Gastroesophageal sphincter (tissue), 4 donors: ENCODE results near the gene ADRM1. TPM values are rescaled to one million over a fixed set of nuclear protein-coding genes. Genes with fewer than 3 reads are reported as not detected.

Source experiments
- ATAC-seq: fragments of 150-250 bp; one replicate; pipeline ENCODE4 v1.9.1; 2016; ENCODE audit warnings: mild to moderate bottlenecking, moderate library complexity
- H3K27ac ChIP-seq, 4 donors: fragments of 200-600 bp; sonication (generic) in 3 of 4; 1 replicate in 3 of 4; 2 replicates in 1 of 4; pipeline ENCODE4 v1.5.1; 2016 to 2019
- H3K27me3 ChIP-seq: fragments of 200-600 bp; sonication (generic); one replicate; pipeline ENCODE4 v1.5.1; 2019
- H3K36me3 ChIP-seq, 2 donors: fragments of 200-600 bp; sonication (generic); one replicate each; pipeline ENCODE4 v1.5.1; 2019; ENCODE audit warnings: control low read depth in 1 of 2
- H3K4me1 ChIP-seq, 3 donors: fragments of 200-600 bp; sonication (generic); 1 replicate in 2 of 3; 2 replicates in 1 of 3; pipeline ENCODE4 v1.5.1; 2016 to 2019; ENCODE audit warnings: control low read depth in 2 of 3
- H3K4me3 ChIP-seq, 2 donors: fragments of 200-600 bp; sonication (generic); one replicate each; pipeline ENCODE4 v1.5.1; 2019; ENCODE audit warnings: mild to moderate bottlenecking in 1 of 2, moderate library complexity in 1 of 2
- H3K9me3 ChIP-seq, 3 donors: fragments of 200-600 bp; sonication (generic); one replicate each; pipeline ENCODE4 v1.5.1; 2017 to 2019; ENCODE audit warnings: control low read depth in 2 of 3
- EP300 ChIP-seq: sonication (generic); formaldehyde crosslinking; IDR thresholded peaks from one replicate; pipeline ENCODE4 v1.6.1; 2017; ENCODE audit warnings: antibody characterized with exemption, mild to moderate bottlenecking
- POLR2A ChIP-seq, 2 donors: fragments of 450-650 bp; IDR thresholded peaks; one replicate each; pipeline ENCODE4 v1.6.1; 2017; ENCODE audit warnings: antibody characterized with exemption in 2 of 2, mild to moderate bottlenecking in 2 of 2, moderate library complexity in 1 of 2
- POLR2AphosphoS5 ChIP-seq: sonication (generic); formaldehyde crosslinking; IDR thresholded peaks from one replicate; pipeline ENCODE4 v1.6.1; 2017; ENCODE audit warnings: antibody characterized with exemption
- WGBS, 2 donors: methylation state at CpG; one replicate each; pipeline ENCODE4 v1.1.5; 2018; ENCODE audit warnings: low coverage in 1 of 2; 5-methylcytosine and 5-hydroxymethylcytosine counted together
- total RNA-seq, 4 donors: library from RNA; depleted of rRNA; stranded (reverse); fragments of >200 nt; gene quantifications; one replicate each; pipeline ENCODE4 v1.1.0, GENCODE V29; 2016
- TF ChIP-seq, protein P1 (sequence below), 4 experiments: fragments of 200-600 bp in 2 of 4; fragments of 450-650 bp in 2 of 4; sonication (generic) in 1 of 4; IDR thresholded peaks; one replicate each; pipeline ENCODE4 v1.5.1; 2017 to 2019; ENCODE audit warnings: antibody characterized with exemption in 4 of 4, mild to moderate bottlenecking in 2 of 4, moderate library complexity in 2 of 4

Gene ADRM1
- total RNA-seq, 4 donors from 2014 or later: 131 to 182 (median 151) TPM

- ATAC-seq: no peak
- TF ChIP-seq, protein P1, sequence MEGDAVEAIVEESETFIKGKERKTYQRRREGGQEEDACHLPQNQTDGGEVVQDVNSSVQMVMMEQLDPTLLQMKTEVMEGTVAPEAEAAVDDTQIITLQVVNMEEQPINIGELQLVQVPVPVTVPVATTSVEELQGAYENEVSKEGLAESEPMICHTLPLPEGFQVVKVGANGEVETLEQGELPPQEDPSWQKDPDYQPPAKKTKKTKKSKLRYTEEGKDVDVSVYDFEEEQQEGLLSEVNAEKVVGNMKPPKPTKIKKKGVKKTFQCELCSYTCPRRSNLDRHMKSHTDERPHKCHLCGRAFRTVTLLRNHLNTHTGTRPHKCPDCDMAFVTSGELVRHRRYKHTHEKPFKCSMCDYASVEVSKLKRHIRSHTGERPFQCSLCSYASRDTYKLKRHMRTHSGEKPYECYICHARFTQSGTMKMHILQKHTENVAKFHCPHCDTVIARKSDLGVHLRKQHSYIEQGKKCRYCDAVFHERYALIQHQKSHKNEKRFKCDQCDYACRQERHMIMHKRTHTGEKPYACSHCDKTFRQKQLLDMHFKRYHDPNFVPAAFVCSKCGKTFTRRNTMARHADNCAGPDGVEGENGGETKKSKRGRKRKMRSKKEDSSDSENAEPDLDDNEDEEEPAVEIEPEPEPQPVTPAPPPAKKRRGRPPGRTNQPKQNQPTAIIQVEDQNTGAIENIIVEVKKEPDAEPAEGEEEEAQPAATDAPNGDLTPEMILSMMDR (IDR thresholded peaks at IDR 0.05): no peak
- TF ChIP-seq EP300 (no peak), POLR2A (IDR thresholded peaks at IDR 0.05) (no peak)
- peaks cover 0 to 67% of the 10 kb centered on the region in 2 donors for H3K36me3 ChIP-seq
- peaks cover 0 to 46% (median 23%) of the 10 kb centered on the region in 3 donors for H3K4me1 ChIP-seq
- H3K27ac ChIP-seq: peak overlapping the region in 3 of 4 donors; percentile 88 to 94 (median 93)
- 69 to 90% methylated on average over 2 to 7 of the region's 16 CpGs for WGBS, 2 donors
- no peak overlapping the region for H3K4me3 ChIP-seq
- H3K9me3 ChIP-seq: no peaks in the 10 kb centered on the region
- H3K27me3 ChIP-seq: no peaks in the 10 kb centered on the region
These were observed 47.4 kb downstream of the ADRM1 start for GRCh38 chr20:62350098-62350628.

DNA sequence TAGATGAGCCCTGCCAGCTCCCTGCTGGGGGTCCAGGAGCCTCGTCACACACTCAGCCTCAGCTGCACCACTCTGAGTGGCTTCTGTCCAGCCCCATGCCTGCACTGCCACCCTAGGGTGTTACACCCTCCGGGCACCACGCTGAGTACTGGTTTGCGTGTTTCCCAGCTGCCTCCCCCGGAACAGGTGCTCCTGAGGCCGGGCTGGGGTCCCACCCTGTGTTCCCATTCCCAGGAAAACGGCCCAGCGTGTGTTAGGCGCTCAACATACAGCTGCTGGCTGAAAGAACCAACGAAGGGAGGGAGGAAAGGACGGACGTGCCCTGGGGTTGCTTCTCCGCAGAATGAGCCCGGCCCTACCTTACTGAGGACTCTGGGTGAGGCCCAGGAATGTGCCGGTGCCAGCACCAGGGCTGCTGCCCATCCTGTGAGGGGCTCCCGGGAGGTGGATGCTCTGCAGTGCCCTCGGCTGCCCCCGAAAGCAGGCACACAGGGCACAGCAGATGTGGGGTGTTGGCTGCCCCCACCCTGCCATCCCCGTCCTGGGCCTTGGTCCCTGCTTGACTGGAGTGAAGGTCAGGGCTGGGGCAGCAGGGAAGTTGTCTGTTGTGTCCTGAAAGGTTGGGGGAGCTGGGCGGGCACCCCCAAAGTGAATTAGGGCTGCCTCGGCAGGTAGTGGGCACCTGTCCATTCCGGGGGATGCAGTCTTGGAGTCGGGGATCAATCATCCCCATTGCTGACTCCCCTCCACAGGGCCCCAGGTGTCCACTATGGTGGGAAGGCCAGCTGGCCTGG, 48.0 kb downstream of the ADRM1 start:
- TF ChIP-seq, protein P1 (IDR thresholded peaks at IDR 0.05): no peak
- TF ChIP-seq POLR2AphosphoS5 (no peak), POLR2A (IDR thresholded peaks at IDR 0.05) (no peak), EP300 (no peak)
- Histone ChIP-seq H3K4me1 (peaks cover 3 to 52% (median 30%) of the 10 kb centered on the region in 3 donors), H3K27ac (peak overlapping the region in 3 of 4 donors; percentile 88 to 94 (median 93)), H3K4me3 (no peak overlapping the region), H3K27me3 (no peaks in the 10 kb centered on the region), H3K36me3 (peaks cover 0 to 60% of the 10 kb centered on the region in 2 donors), H3K9me3 (no peaks in the 10 kb centered on the region)
- WGBS, 2 donors: 76% methylated on average over 3 of the region's 23 CpGs; no CpG with 5 or more reads in 1 of the 2 donors
- ATAC-seq: no peak

DNA sequence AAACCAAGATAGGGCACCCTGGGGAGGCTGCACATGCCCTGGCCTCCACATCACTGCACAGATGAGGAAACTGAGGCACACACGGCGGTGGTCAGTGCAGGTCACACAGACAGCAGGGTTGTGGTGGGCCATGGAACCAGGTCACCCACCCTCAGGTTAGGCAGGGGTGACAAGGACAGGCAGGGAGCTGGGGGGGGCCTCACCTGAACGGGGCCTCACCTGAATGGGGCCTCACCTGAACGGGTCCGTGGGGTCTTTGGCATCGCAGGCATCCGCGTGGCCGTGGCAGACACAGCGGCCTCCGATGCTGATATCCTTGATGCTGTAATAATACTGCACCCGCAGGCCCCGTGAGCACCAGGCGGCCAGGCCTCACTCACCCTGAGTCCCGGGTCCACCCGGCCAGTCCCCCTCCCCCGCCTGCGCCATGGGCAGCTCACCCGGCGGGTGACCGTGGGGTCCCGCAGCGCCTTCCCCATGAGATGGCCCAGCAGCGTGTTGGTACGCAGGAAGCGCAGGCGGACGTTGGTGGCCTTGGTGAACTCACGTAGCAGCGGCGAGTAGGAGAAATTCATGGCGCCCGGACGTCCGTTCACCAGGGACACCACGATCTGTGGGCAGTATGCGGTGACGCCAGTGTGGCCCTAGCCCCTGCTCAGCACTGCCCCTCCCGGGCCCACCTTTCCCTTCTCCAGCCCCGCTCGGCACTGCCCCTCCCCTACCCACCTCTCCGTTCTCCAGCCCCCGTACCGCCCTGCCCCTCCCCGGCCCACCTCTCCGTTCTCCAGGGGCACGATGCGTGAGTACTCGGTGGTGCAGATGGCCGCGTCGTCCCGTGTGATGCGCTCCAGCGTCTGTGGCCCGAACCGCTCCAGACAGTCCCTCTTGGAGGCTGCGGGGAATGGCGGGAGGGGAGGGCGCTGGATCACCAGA, 48.9 kb downstream of the ADRM1 start:
- Histone ChIP-seq H3K4me1 (peaks cover 6 to 61% (median 39%) of the 10 kb centered on the region in 3 donors), H3K4me3 (no peak overlapping the region), H3K27ac (peak overlapping the region; percentile 41 to 94 (median 90)), H3K9me3 (no peaks in the 10 kb centered on the region), H3K27me3 (no peaks in the 10 kb centered on the region), H3K36me3 (peaks cover 0 to 51% of the 10 kb centered on the region in 2 donors)
- 89 to 96% methylated on average over 4 to 9 of the region's 60 CpGs for WGBS, 2 donors
- ATAC-seq: no peak
- TF ChIP-seq POLR2AphosphoS5 (no peak), POLR2A (IDR thresholded peaks at IDR 0.05) (no peak), EP300 (no peak)
- TF ChIP-seq, protein P1 (IDR thresholded peaks at IDR 0.05): no peak

- Histone ChIP-seq H3K36me3 (peaks cover 0 to 42% of the 10 kb centered on the region in 2 donors), H3K4me1 (peaks cover 7 to 71% (median 48%) of the 10 kb centered on the region in 3 donors), H3K27ac (peak overlapping the region; percentile 41 to 94 (median 90)), H3K9me3 (no peaks in the 10 kb centered on the region), H3K4me3 (no peak overlapping the region), H3K27me3 (no peaks in the 10 kb centered on the region)
- TF ChIP-seq POLR2A (IDR thresholded peaks at IDR 0.05) (no peak), POLR2AphosphoS5 (peak; percentile 92), EP300 (no peak)
- TF ChIP-seq, protein P1 (IDR thresholded peaks at IDR 0.05): peak in 3 of 4 experiments; percentile 55 to 78 (median 56)
- 88% methylated on average over 4 of the region's 43 CpGs; no CpG with 5 or more reads in 1 of the 2 donors for WGBS, 2 donors
- peak; percentile 74 for ATAC-seq
These were observed 49.8 kb downstream of the ADRM1 start for GRCh38 chr20:62352402-62353288.
